ENCODE measurements around the gene ZNF232. TPM values are rescaled to one million over a fixed set of nuclear protein-coding genes. Genes with fewer than 3 reads are reported as not detected.
"Not testable (repeated sequence)": the region's sequence is repeated elsewhere in the genome, so short reads cannot be mapped to it uniquely, and the experiment has no call there.

Gene ZNF232
- total RNA-seq, 1 donor from 2014 or later = 7.9 TPM

DNA sequence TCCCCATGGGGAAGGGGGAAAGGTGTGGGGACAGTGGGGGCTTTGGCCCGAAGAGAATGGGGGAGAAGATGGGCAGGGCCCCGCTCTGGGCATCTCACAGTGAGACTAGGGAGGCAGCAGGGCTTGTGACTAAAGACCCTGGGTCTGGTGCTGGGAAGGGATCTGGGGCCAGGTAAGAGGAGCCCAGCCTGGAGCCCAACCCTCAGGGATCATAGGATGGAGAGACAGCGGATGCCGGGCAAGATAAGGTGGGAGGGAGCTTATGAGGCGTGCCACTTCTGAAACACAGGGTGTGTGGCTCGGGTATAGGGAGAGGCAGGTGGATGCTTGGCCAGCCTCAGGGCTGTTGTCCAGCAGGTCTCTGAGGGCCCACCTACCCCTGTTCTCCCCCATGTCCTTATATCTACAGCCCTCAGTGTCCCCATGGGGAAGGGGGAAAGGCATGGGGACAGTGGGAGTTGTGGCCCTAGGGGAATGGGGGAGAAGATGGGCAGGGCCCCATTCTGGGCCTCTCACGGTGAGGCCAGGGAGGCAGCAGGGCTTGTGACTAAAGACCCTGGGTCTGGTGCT is 19.6 kb upstream of the ZNF232 start:
- peak; percentile 73 for DNase-seq (ENCODE audit: extremely low spot score, unreplicated experiment)
- Mint-ChIP-seq H3K27ac (ENCODE audit: unreplicated experiment) (no peak overlapping the region), H3K9me3 (ENCODE audit: unreplicated experiment) (no peaks in the 10 kb centered on the region), H3K4me3 (ENCODE audit: unreplicated experiment) (no peak overlapping the region), H3K27me3 (ENCODE audit: unreplicated experiment) (peaks cover 2% of the 10 kb centered on the region), H3K36me3 (ENCODE audit: unreplicated experiment) (no peaks in the 10 kb centered on the region), H3K4me1 (ENCODE audit: unreplicated experiment) (no peaks in the 10 kb centered on the region)
- TF ChIP-seq, protein P1, sequence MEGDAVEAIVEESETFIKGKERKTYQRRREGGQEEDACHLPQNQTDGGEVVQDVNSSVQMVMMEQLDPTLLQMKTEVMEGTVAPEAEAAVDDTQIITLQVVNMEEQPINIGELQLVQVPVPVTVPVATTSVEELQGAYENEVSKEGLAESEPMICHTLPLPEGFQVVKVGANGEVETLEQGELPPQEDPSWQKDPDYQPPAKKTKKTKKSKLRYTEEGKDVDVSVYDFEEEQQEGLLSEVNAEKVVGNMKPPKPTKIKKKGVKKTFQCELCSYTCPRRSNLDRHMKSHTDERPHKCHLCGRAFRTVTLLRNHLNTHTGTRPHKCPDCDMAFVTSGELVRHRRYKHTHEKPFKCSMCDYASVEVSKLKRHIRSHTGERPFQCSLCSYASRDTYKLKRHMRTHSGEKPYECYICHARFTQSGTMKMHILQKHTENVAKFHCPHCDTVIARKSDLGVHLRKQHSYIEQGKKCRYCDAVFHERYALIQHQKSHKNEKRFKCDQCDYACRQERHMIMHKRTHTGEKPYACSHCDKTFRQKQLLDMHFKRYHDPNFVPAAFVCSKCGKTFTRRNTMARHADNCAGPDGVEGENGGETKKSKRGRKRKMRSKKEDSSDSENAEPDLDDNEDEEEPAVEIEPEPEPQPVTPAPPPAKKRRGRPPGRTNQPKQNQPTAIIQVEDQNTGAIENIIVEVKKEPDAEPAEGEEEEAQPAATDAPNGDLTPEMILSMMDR (IDR thresholded peaks at IDR 0.05) = no peak

DNA sequence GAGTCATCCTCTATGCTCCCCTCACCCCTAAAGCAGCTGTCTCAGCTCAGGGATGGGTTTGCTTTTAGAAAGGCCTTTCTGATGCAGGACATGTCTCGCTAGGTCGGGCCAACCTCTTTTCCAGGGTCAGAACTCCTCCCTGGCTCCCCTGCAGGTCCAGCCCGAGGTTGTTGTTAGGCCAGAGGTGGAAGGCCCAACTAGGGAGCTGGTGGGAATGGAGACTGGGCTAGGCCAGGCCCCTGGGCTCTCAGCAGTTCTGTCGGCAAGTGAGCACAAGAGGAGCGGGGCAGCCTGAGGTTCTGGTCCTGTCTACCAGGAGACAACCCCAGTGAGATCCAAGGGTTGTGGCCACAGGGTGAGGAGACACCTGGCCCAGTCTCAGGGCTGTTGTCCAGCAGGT is 19.0 kb upstream of the ZNF232 start:
- not testable (repeated sequence) for H3K4me1 Mint-ChIP-seq (ENCODE audit: unreplicated experiment); H3K36me3 Mint-ChIP-seq (ENCODE audit: unreplicated experiment); H3K27ac Mint-ChIP-seq (ENCODE audit: unreplicated experiment); H3K9me3 Mint-ChIP-seq (ENCODE audit: unreplicated experiment); H3K4me3 Mint-ChIP-seq (ENCODE audit: unreplicated experiment); H3K27me3 Mint-ChIP-seq (ENCODE audit: unreplicated experiment)
- DNase-seq (ENCODE audit: extremely low spot score, unreplicated experiment) = peak; percentile 79

GRCh38 chr17:5130261-5130660 is 18.6 kb upstream of the ZNF232 start:
- H3K9me3 Mint-ChIP-seq (ENCODE audit: unreplicated experiment); H3K4me1 Mint-ChIP-seq (ENCODE audit: unreplicated experiment); H3K27ac Mint-ChIP-seq (ENCODE audit: unreplicated experiment); H3K27me3 Mint-ChIP-seq (ENCODE audit: unreplicated experiment); H3K4me3 Mint-ChIP-seq (ENCODE audit: unreplicated experiment); H3K36me3 Mint-ChIP-seq (ENCODE audit: unreplicated experiment); DNase-seq (ENCODE audit: extremely low spot score, unreplicated experiment): not testable (repeated sequence)

DNA sequence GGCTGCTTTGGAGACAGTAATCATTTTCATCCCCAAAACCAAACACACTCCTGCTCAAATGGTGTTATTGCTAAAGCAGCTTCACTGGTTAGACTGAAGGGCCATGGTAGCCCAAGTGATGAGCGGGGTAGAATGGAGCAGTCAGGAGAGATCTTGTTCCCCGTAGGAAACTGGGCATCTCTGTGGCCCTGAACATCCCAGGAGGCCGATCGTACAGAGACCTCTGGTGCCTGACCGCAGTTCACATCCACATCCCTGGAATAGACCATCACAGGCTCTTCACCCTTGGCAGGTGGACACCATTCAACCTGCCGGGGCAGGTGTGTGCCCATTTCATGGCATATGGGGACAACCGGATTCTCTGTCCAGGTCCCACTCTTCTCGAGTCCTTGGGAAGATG is 18.1 kb upstream of the ZNF232 start:
- not testable (repeated sequence) for H3K4me1 Mint-ChIP-seq (ENCODE audit: unreplicated experiment); H3K27ac Mint-ChIP-seq (ENCODE audit: unreplicated experiment); H3K9me3 Mint-ChIP-seq (ENCODE audit: unreplicated experiment); H3K27me3 Mint-ChIP-seq (ENCODE audit: unreplicated experiment); H3K36me3 Mint-ChIP-seq (ENCODE audit: unreplicated experiment); H3K4me3 Mint-ChIP-seq (ENCODE audit: unreplicated experiment)
- peak; percentile 57 for DNase-seq (ENCODE audit: extremely low spot score, unreplicated experiment)

- no peak overlapping the region for H3K27ac Mint-ChIP-seq (ENCODE audit: unreplicated experiment)
- H3K4me3 Mint-ChIP-seq (ENCODE audit: unreplicated experiment) = no peak overlapping the region
- H3K4me1 Mint-ChIP-seq (ENCODE audit: unreplicated experiment) = no peaks in the 10 kb centered on the region
- peak; percentile 69 for DNase-seq (ENCODE audit: extremely low spot score, unreplicated experiment)
- no peaks in the 10 kb centered on the region for H3K36me3 Mint-ChIP-seq (ENCODE audit: unreplicated experiment)
- TF ChIP-seq, protein P1 (IDR thresholded peaks at IDR 0.05) = no peak
- H3K27me3 Mint-ChIP-seq (ENCODE audit: unreplicated experiment) = peaks cover 9% of the 10 kb centered on the region
- H3K9me3 Mint-ChIP-seq (ENCODE audit: unreplicated experiment) = no peaks in the 10 kb centered on the region
These were observed 17.3 kb upstream of the ZNF232 start for GRCh38 chr17:5128905-5129535.

DNA sequence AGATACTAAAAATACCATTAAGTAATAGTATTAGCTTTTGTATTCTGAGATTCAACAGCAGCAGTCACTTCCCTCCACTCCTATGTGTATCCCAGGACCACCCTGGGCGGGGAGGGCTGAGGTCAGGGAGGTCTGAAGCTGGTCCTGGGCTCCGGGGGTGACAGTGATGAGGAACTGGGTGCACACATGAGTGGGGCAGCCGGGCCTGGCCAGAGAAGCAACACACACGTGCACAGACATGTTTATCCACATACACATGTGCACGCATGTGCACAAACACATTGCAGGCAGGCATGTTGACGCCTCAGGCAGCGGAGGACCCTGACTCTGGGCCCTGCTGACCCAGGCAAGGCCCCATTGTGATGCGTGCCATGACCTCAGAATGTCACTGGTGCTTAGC is 16.7 kb upstream of the ZNF232 start:
- not testable (repeated sequence) for H3K36me3 Mint-ChIP-seq (ENCODE audit: unreplicated experiment); H3K27me3 Mint-ChIP-seq (ENCODE audit: unreplicated experiment); H3K4me3 Mint-ChIP-seq (ENCODE audit: unreplicated experiment); H3K9me3 Mint-ChIP-seq (ENCODE audit: unreplicated experiment); H3K27ac Mint-ChIP-seq (ENCODE audit: unreplicated experiment); H3K4me1 Mint-ChIP-seq (ENCODE audit: unreplicated experiment)
- peak; percentile 67 for DNase-seq (ENCODE audit: extremely low spot score, unreplicated experiment)

DNA sequence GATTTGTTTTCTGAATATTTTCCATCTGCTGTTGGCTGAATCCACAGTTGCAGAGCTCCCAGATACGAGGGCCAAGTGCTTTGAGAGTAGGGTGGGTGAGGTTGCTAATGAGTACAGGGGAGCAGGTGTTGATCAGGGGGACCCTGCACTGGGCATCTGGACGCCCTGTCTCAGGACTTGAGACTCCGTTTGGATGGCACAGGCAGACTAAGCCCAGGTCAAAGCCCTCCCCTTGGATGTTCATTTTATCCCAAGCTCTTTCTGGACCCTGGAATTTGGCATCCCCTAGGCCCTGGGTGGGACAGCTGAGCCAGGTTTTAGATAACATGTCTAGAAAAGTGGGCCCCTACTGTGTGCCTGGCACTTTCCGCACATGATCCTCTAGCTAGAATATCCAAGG is 16.2 kb upstream of the ZNF232 start:
- no peaks in the 10 kb centered on the region for H3K36me3 Mint-ChIP-seq (ENCODE audit: unreplicated experiment)
- H3K27me3 Mint-ChIP-seq (ENCODE audit: unreplicated experiment) = peaks cover 9% of the 10 kb centered on the region
- peak; percentile 56 for DNase-seq (ENCODE audit: extremely low spot score, unreplicated experiment)
- TF ChIP-seq, protein P1 (IDR thresholded peaks at IDR 0.05) = no peak
- H3K9me3 Mint-ChIP-seq (ENCODE audit: unreplicated experiment) = no peaks in the 10 kb centered on the region
- no peak overlapping the region for H3K4me3 Mint-ChIP-seq (ENCODE audit: unreplicated experiment)
- H3K4me1 Mint-ChIP-seq (ENCODE audit: unreplicated experiment) = no peaks in the 10 kb centered on the region
- no peak overlapping the region for H3K27ac Mint-ChIP-seq (ENCODE audit: unreplicated experiment)
